HEK293 (cell line): Measurements from ENCODE around the gene CARS1.

Source experiments
- CTCF ChIA-PET: fragments of 350-600 bp; formaldehyde crosslinking; extraction: SDS; loops from one replicate; lab custom pipeline; 2021; ENCODE audit warnings: antibody characterized with exemption; lab: Yijun Ruan, JAX
- POLR2A ChIA-PET: fragments of 300-600 bp; formaldehyde crosslinking; extraction: SDS; loops from one replicate; lab custom pipeline; 2020; ENCODE audit warnings: antibody characterized with exemption, inconsistent platforms; lab: Yijun Ruan, JAX
- H3K27ac ChIP-seq: fragments of 200-500 bp; sonication (Bioruptor generic); 2 replicates; pipeline ENCODE4 v1.5.1; 2014; ENCODE audit warnings: low read depth, low read length, control low read depth, inconsistent platforms; ENCODE audit errors: extremely low read depth
- H3K36me3 ChIP-seq, 2 experiments: fragments of 200-500 bp in 1 of 2; sonication (Bioruptor generic) in 1 of 2; 1 replicate in 1 of 2; 2 replicates in 1 of 2; pipeline ENCODE4 v1.5.1; 2014 to 2017; ENCODE audit warnings: inconsistent platforms in 2 of 2, low read length in 2 of 2; ENCODE audit not compliant: control insufficient read depth in 2 of 2, insufficient read depth in 1 of 2
- H3K4me1 ChIP-seq: fragments of 200-500 bp; sonication (Bioruptor generic); 2 replicates; pipeline ENCODE4 v1.5.1; 2014; ENCODE audit warnings: mild to moderate bottlenecking, low read length, inconsistent platforms; ENCODE audit not compliant: control insufficient read depth, insufficient read depth
- H3K4me3 ChIP-seq: 2 replicates; pipeline ENCODE4 v1.5.1; 2011; ENCODE audit warnings: low read depth, mild to moderate bottlenecking, control low read depth, low read length, moderate library complexity
- H3K9me3 ChIP-seq: fragments of 200-500 bp; sonication (Bioruptor generic); 2 replicates; pipeline ENCODE4 v1.5.1; 2014; ENCODE audit warnings: low read depth, low read length, inconsistent platforms; ENCODE audit not compliant: control insufficient read depth, insufficient read depth
- GLI4 ChIP-seq: fragments of 450-650 bp; formaldehyde crosslinking; IDR thresholded peaks from 2 replicates; pipeline ENCODE4 v1.5.1; 2016; ENCODE audit warnings: missing biosample characterization, missing genetic modification characterization
- GLIS1 ChIP-seq: fragments of 450-650 bp; formaldehyde crosslinking; IDR thresholded peaks from 2 replicates; pipeline ENCODE4 v1.5.1; 2016; ENCODE audit warnings: missing biosample characterization, missing genetic modification characterization
- GLIS2 ChIP-seq: fragments of 450-650 bp; formaldehyde crosslinking; IDR thresholded peaks from 2 replicates; pipeline ENCODE4 v1.5.1; 2016; ENCODE audit warnings: missing biosample characterization, missing genetic modification characterization
- KLF7 ChIP-seq: fragments of 450-650 bp; formaldehyde crosslinking; IDR thresholded peaks from 2 replicates; pipeline ENCODE4 v1.5.1; 2016; ENCODE audit warnings: missing biosample characterization, missing genetic modification characterization, borderline replicate concordance
- ZBTB49 ChIP-seq: fragments of 450-650 bp; formaldehyde crosslinking; IDR thresholded peaks from 2 replicates; pipeline ENCODE4 v1.5.1; 2016; ENCODE audit warnings: missing biosample characterization, missing genetic modification characterization, low read depth
- ZNF175 ChIP-seq: fragments of 450-650 bp; formaldehyde crosslinking; IDR thresholded peaks from 2 replicates; pipeline ENCODE4 v1.5.1; 2016; ENCODE audit warnings: missing biosample characterization, missing genetic modification characterization
- ZNF362 ChIP-seq: fragments of 450-650 bp; formaldehyde crosslinking; IDR thresholded peaks from 2 replicates; pipeline ENCODE4 v1.5.1; 2016; ENCODE audit warnings: missing biosample characterization, missing genetic modification characterization
- ZNF623 ChIP-seq: fragments of 450-650 bp; formaldehyde crosslinking; IDR thresholded peaks from 2 replicates; pipeline ENCODE4 v1.5.1; 2016; ENCODE audit warnings: missing biosample characterization, missing genetic modification characterization
- ZNF624 ChIP-seq: fragments of 450-650 bp; formaldehyde crosslinking; IDR thresholded peaks from 2 replicates; pipeline ENCODE4 v1.5.1; 2017; ENCODE audit warnings: missing biosample characterization, missing genetic modification characterization
- ZNF664 ChIP-seq: fragments of 450-650 bp; formaldehyde crosslinking; IDR thresholded peaks from 2 replicates; pipeline ENCODE4 v1.5.1; 2016; ENCODE audit warnings: missing biosample characterization, missing genetic modification characterization
- ZNF843 ChIP-seq: fragments of 450-650 bp; formaldehyde crosslinking; IDR thresholded peaks from 2 replicates; pipeline ENCODE4 v1.5.1; 2016; ENCODE audit warnings: missing biosample characterization, missing genetic modification characterization
- TF ChIP-seq, protein P1 (sequence below): fragments of 450-650 bp; formaldehyde crosslinking; IDR thresholded peaks from 2 replicates; pipeline ENCODE4 v1.5.1; 2017; ENCODE audit warnings: missing biosample characterization, missing genetic modification characterization
- TF ChIP-seq, protein P2 (sequence below): fragments of 450-650 bp; formaldehyde crosslinking; IDR thresholded peaks from 2 replicates; pipeline ENCODE4 v1.5.1; 2016; ENCODE audit warnings: missing biosample characterization, missing genetic modification characterization

CARS1 gene

GRCh38 chr11:3087373-3087772, 30.1 kb upstream of the CARS1 start:
- CTCF ChIA-PET: interaction anchor here (7.3 kb wide), 1 partner anchor 50 kb away, joined by 144 read pairs; no protein-coding TSS in a partner anchor
- no peak overlapping the region for H3K27ac ChIP-seq
- peaks cover 0 to 6% of the 10 kb centered on the region in 2 experiments; a peak in 1 of 3 replicates for H3K36me3 ChIP-seq
- TF ChIP-seq ZNF362 (tag by site-specific recombination) (no peak), ZNF664 (no peak)
- no peaks in the 10 kb centered on the region for H3K9me3 ChIP-seq
- POLR2A ChIA-PET: no interaction called here
- H3K4me1 ChIP-seq: no peaks in the 10 kb centered on the region
- no peak overlapping the region for H3K4me3 ChIP-seq

GRCh38 chr11:3086671-3087150, 29.5 kb upstream of the CARS1 start:
- TF ChIP-seq ZNF624 (no peak), KLF7 (tag by site-specific recombination) (no peak), ZNF623 (tag by site-specific recombination) (no peak), ZNF175 (no peak), GLI4 (no peak)
- TF ChIP-seq, protein P1, sequence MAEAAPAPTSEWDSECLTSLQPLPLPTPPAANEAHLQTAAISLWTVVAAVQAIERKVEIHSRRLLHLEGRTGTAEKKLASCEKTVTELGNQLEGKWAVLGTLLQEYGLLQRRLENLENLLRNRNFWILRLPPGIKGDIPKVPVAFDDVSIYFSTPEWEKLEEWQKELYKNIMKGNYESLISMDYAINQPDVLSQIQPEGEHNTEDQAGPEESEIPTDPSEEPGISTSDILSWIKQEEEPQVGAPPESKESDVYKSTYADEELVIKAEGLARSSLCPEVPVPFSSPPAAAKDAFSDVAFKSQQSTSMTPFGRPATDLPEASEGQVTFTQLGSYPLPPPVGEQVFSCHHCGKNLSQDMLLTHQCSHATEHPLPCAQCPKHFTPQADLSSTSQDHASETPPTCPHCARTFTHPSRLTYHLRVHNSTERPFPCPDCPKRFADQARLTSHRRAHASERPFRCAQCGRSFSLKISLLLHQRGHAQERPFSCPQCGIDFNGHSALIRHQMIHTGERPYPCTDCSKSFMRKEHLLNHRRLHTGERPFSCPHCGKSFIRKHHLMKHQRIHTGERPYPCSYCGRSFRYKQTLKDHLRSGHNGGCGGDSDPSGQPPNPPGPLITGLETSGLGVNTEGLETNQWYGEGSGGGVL (tag by site-specific recombination): no peak
- TF ChIP-seq, protein P2, sequence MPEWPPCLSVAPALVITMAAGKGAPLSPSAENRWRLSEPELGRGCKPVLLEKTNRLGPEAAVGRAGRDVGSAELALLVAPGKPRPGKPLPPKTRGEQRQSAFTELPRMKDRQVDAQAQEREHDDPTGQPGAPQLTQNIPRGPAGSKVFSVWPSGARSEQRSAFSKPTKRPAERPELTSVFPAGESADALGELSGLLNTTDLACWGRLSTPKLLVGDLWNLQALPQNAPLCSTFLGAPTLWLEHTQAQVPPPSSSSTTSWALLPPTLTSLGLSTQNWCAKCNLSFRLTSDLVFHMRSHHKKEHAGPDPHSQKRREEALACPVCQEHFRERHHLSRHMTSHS: no peak
- TF ChIP-seq, all 188 proteins: peak for 0
- peaks cover 0 to 6% of the 10 kb centered on the region in 2 experiments; a peak in 1 of 3 replicates for H3K36me3 ChIP-seq
- ChIA-PET CTCF (interaction anchor here (0.5 kb wide), 1 partner anchor 523 kb away, joined by 4 read pairs; no protein-coding TSS in a partner anchor), POLR2A (no interaction called here)
- H3K4me1 ChIP-seq: no peaks in the 10 kb centered on the region
- no peak overlapping the region for H3K4me3 ChIP-seq
- H3K27ac ChIP-seq: no peak overlapping the region
- no peaks in the 10 kb centered on the region for H3K9me3 ChIP-seq

GRCh38 chr11:3086114-3086513, 28.9 kb upstream of the CARS1 start:
- no peaks in the 10 kb centered on the region for H3K9me3 ChIP-seq
- H3K27ac ChIP-seq: no peak overlapping the region
- ChIA-PET CTCF (interaction anchor here (1.0 kb wide), 1 partner anchor 62 kb away, joined by 3 read pairs; no protein-coding TSS in a partner anchor), POLR2A (no interaction called here)
- H3K4me3 ChIP-seq: no peak overlapping the region
- TF ChIP-seq ZBTB49 (tag by site-specific recombination): no peak
- TF ChIP-seq GLIS1 (tag by site-specific recombination): peak; percentile 62; the same call in 1 of the 2 replicates
- 0 out of 2 replicates have a peak, but pooled peaks have one; percentile 30 for TF ChIP-seq GLIS2 (tag by site-specific recombination)
- no peak for TF ChIP-seq ZNF843 (tag by site-specific recombination)
- TF ChIP-seq, all 188 proteins: peak for 2
- Histone ChIP-seq H3K36me3 (peaks cover 0 to 6% of the 10 kb centered on the region in 2 experiments; a peak in 1 of 3 replicates), H3K4me1 (no peaks in the 10 kb centered on the region)
